Gastroesophageal sphincter (tissue), 3 donors: ENCODE measurements around the gene ALK.

Source experiments
- CTCF ChIP-seq, 4 experiments: fragments of 200-600 bp in 2 of 4; fragments of 450-650 bp in 2 of 4; sonication (generic) in 1 of 4; IDR thresholded peaks; one replicate each; pipeline ENCODE4 v1.5.1; 2017 to 2019; ENCODE audit warnings: antibody characterized with exemption in 4 of 4, mild to moderate bottlenecking in 2 of 4, moderate library complexity in 2 of 4
- POLR2AphosphoS5 ChIP-seq: sonication (generic); formaldehyde crosslinking; IDR thresholded peaks from one replicate; pipeline ENCODE4 v1.6.1; 2017; ENCODE audit warnings: antibody characterized with exemption

GRCh38 chr2:29489568-29489967, 431.8 kb downstream of the ALK start:
- TF ChIP-seq CTCF (IDR thresholded peaks at IDR 0.05) (no peak), POLR2AphosphoS5 (no peak)
